Endothelial cell of umbilical vein (primary cell): Measurements from ENCODE around the gene ALOX5.

Source experiments
- CTCF ChIP-seq, 2 donors: IDR thresholded peaks; 1 replicate in 1 of 2; 2 replicates in 1 of 2; pipeline ENCODE4 v1.5.1; 2011; ENCODE audit warnings: low read length in 2 of 2, mild to moderate bottlenecking in 2 of 2, moderate library complexity in 2 of 2, control low read depth in 1 of 2, inconsistent platforms in 1 of 2, low read depth in 1 of 2; ENCODE audit not compliant: insufficient read depth in 1 of 2; ENCODE audit errors: extremely low read depth in 1 of 2
- JUN ChIP-seq: IDR thresholded peaks from 2 replicates; pipeline ENCODE4 v1.6.1; 2011; ENCODE audit warnings: borderline replicate concordance, low read depth; ENCODE audit not compliant: insufficient read length, insufficient read depth
- MAX ChIP-seq: IDR thresholded peaks from 2 replicates; pipeline ENCODE4 v1.6.1; 2011; ENCODE audit not compliant: insufficient read depth, insufficient read length
- POLR2AphosphoS5 ChIP-seq: IDR thresholded peaks from 2 replicates; pipeline ENCODE4 v1.6.1; 2012; ENCODE audit warnings: low read depth, mild to moderate bottlenecking, control low read depth, low read length, moderate library complexity; ENCODE audit not compliant: insufficient read depth

DNA sequence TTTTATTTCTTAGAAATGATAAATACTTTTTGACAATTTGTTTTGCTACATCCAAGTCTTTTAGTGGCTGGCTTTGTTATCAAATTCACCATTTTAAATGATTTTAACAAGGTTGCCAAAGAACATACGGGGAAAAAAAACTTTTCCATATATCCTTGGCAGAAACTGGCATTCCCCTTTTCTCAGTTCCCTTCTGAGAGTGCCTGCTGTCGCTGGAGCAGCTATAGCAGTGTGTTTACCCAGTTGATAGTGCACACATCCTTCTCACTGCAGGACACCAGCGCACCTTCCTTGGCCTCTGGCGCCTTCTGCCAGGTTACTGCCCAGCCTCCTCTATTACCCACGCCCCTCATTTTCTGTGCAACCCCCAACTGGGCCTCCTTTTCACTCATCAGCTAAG, 94.1 kb downstream of the ALOX5 start:
- no peak for TF ChIP-seq MAX
- TF ChIP-seq CTCF (IDR thresholded peaks at IDR 0.05; ENCODE audit: extremely low read depth in 1 of 2, insufficient read depth in 1 of 2, low read depth in 1 of 2, low read length in 2 of 2) = no peak
- no peak for TF ChIP-seq JUN
- TF ChIP-seq POLR2AphosphoS5 = no peak
